H1 (cell line): Measurements from ENCODE around the gene DTNB. TPM values are rescaled to one million over a fixed set of nuclear protein-coding genes. Genes with fewer than 3 reads are reported as not detected.
"Not testable (repeated sequence)": the region's sequence is repeated elsewhere in the genome, so short reads cannot be mapped to it uniquely, and the experiment has no call there.

Experiments
- CTCF ChIA-PET: fragments of 300-600 bp; sonication (Branson Sonifier 250); formaldehyde crosslinking; loops from one replicate; lab custom pipeline; 2021; ENCODE audit not compliant: partially characterized antibody; lab: Charles Lee
- POLR2A ChIA-PET: fragments of 300-600 bp; sonication (Branson Sonifier 250); formaldehyde crosslinking; loops from one replicate; lab custom pipeline; 2021; ENCODE audit warnings: inconsistent platforms; ENCODE audit not compliant: partially characterized antibody; lab: Charles Lee
- DNase-seq, 2 experiments: peaks; one replicate each; pipeline versions ENCODE4 v3.0.0 to v3.0.0-alpha.2; 2010 to 2022; ENCODE audit warnings: low spot score in 2 of 2, low read depth in 1 of 2, mixed read lengths in 1 of 2
- FAIRE-seq: peaks from 2 replicates; lab custom pipeline; 2011; peaks lifted over from hg19 to GRCh38; lab: Jason Lieb, UNC
- H2AFZ ChIP-seq: 2 replicates; pipeline ENCODE4 v1.8.1; 2012; ENCODE audit warnings: low read length, inconsistent platforms
- H2AK5ac ChIP-seq: 2 replicates; pipeline ENCODE4 v1.6.1; 2013; ENCODE audit warnings: low read depth, low read length
- H2BK120ac ChIP-seq: replicated peaks from 2 replicates; pipeline ENCODE3; 2013; ENCODE audit warnings: low read depth, low read length, inconsistent platforms
- H2BK12ac ChIP-seq: 2 replicates; pipeline ENCODE4 v1.6.1; 2013; ENCODE audit warnings: low read depth, low read length
- H2BK15ac ChIP-seq: 2 replicates; pipeline ENCODE4 v1.6.1; 2013; ENCODE audit warnings: low read length
- H2BK20ac ChIP-seq: 2 replicates; pipeline ENCODE4 v1.6.1; 2013; ENCODE audit warnings: low read length
- H2BK5ac ChIP-seq: 2 replicates; pipeline ENCODE4 v1.6.1; 2013; ENCODE audit warnings: low read depth, low read length
- H3K14ac ChIP-seq: 2 replicates; pipeline ENCODE4 v1.6.1; 2013; ENCODE audit warnings: inconsistent platforms; ENCODE audit not compliant: insufficient read length
- H3K18ac ChIP-seq: 2 replicates; pipeline ENCODE4 v1.6.1; 2013; ENCODE audit warnings: low read length; ENCODE audit errors: extremely low read depth
- H3K23ac ChIP-seq: 2 replicates; pipeline ENCODE4 v1.6.1; 2013; ENCODE audit warnings: inconsistent platforms; ENCODE audit not compliant: insufficient read length
- H3K23me2 ChIP-seq: 2 replicates; pipeline ENCODE4 v1.6.1; 2013; ENCODE audit warnings: low read depth, low read length
- H3K27ac ChIP-seq: 2 replicates; pipeline ENCODE4 v1.6.1; 2011; ENCODE audit warnings: low read depth, low read length, inconsistent platforms
- H3K27me3 ChIP-seq, 4 experiments: replicated peaks in 1 of 4; 1 replicate in 1 of 4; 2 replicates in 3 of 4; pipeline versions ENCODE4 v1.6.1 to v1.8.1; 2011 to 2013; ENCODE audit warnings: low read length in 3 of 4, mild to moderate bottlenecking in 3 of 4, inconsistent platforms in 2 of 4, mixed read lengths in 2 of 4, moderate library complexity in 1 of 4; ENCODE audit not compliant: control insufficient read depth in 3 of 4, insufficient read depth in 3 of 4; ENCODE audit errors: extremely low read depth in 1 of 4
- H3K36me3 ChIP-seq, 4 experiments: 2 replicates each; pipeline versions ENCODE4 v1.6.1 to v1.8.1; 2011 to 2013; ENCODE audit warnings: mild to moderate bottlenecking in 4 of 4, low read length in 3 of 4, moderate library complexity in 2 of 4, control low read depth in 1 of 4, inconsistent platforms in 1 of 4; ENCODE audit not compliant: insufficient read depth in 4 of 4, control insufficient read depth in 2 of 4
- H3K4ac ChIP-seq: replicated peaks from 2 replicates; pipeline ENCODE3; 2013; ENCODE audit warnings: low read length, low read depth, mixed read lengths, inconsistent platforms; ENCODE audit not compliant: insufficient read length
- H3K4me1 ChIP-seq, 4 experiments: replicated peaks in 1 of 4; 1 replicate in 1 of 4; 2 replicates in 3 of 4; pipeline versions ENCODE4 v1.6.1 to v1.8.1; 2011 to 2013; ENCODE audit warnings: low read length in 3 of 4, inconsistent platforms in 2 of 4, mixed read lengths in 1 of 4; ENCODE audit not compliant: insufficient read depth in 4 of 4, control insufficient read depth in 3 of 4
- H3K4me2 ChIP-seq, 2 experiments: 2 replicates each; pipeline versions ENCODE4 v1.6.1 to v1.8.1; 2011 to 2013; ENCODE audit warnings: low read depth in 2 of 2, low read length in 2 of 2, control low read depth in 1 of 2, inconsistent platforms in 1 of 2, mild to moderate bottlenecking in 1 of 2; ENCODE audit not compliant: insufficient read depth in 1 of 2
- H3K4me3 ChIP-seq, 4 experiments: fragments of 200-600, 300-600 bp in 1 of 4; sonication (generic), shearing (Covaris generic), sonication (Bioruptor Twin) in 1 of 4; 2 replicates each; pipeline versions ENCODE4 v1.5.1 to v1.8.1; 2011 to 2016; ENCODE audit warnings: low read length in 4 of 4, low read depth in 3 of 4, control low read depth in 2 of 4, inconsistent platforms in 2 of 4, mild to moderate bottlenecking in 2 of 4, mixed read lengths in 1 of 4, moderate library complexity in 1 of 4; ENCODE audit not compliant: insufficient read depth in 2 of 4; ENCODE audit errors: extremely low read depth in 1 of 4
- H3K56ac ChIP-seq: replicated peaks from 2 replicates; pipeline ENCODE3; 2013; ENCODE audit warnings: low read depth, mild to moderate bottlenecking, mixed read lengths, low read length, inconsistent platforms; ENCODE audit not compliant: insufficient read length
- H3K79me1 ChIP-seq: 2 replicates; pipeline ENCODE4 v1.6.1; 2013; ENCODE audit warnings: low read depth, low read length, control low read depth
- H3K79me2 ChIP-seq, 2 experiments: 2 replicates each; pipeline versions ENCODE4 v1.6.1 to v1.8.1; 2012 to 2013; ENCODE audit warnings: low read length in 2 of 2, mild to moderate bottlenecking in 2 of 2, inconsistent platforms in 1 of 2; ENCODE audit not compliant: insufficient read depth in 2 of 2, control insufficient read depth in 1 of 2
- H3K9ac ChIP-seq, 4 experiments: replicated peaks in 1 of 4; 1 replicate in 1 of 4; 2 replicates in 3 of 4; pipeline versions ENCODE4 v1.6.1 to v1.8.1; 2011 to 2013; ENCODE audit warnings: low read depth in 3 of 4, low read length in 3 of 4, control low read depth in 2 of 4, mild to moderate bottlenecking in 2 of 4, moderate library complexity in 2 of 4, inconsistent platforms in 1 of 4; ENCODE audit errors: extremely low read depth in 1 of 4
- H3K9me3 ChIP-seq, 2 experiments: 2 replicates each; pipeline versions ENCODE4 v1.6.1 to v1.8.1; 2012 to 2013; ENCODE audit warnings: mild to moderate bottlenecking in 2 of 2, moderate library complexity in 2 of 2, control low read depth in 1 of 2, inconsistent platforms in 1 of 2, low read depth in 1 of 2, low read length in 1 of 2, mixed read lengths in 1 of 2; ENCODE audit not compliant: insufficient read depth in 2 of 2
- H4K20me1 ChIP-seq, 2 experiments: replicated peaks in 1 of 2; 2 replicates each; pipeline versions ENCODE3 to v1.8.1; 2011 to 2013; ENCODE audit warnings: inconsistent platforms in 2 of 2, low read length in 2 of 2, mild to moderate bottlenecking in 1 of 2; ENCODE audit not compliant: insufficient read depth in 2 of 2, control insufficient read depth in 1 of 2
- H4K5ac ChIP-seq: 2 replicates; pipeline ENCODE4 v1.6.1; 2013; ENCODE audit warnings: low read length, low read depth, mixed read lengths, inconsistent platforms; ENCODE audit not compliant: insufficient read length
- H4K8ac ChIP-seq: 2 replicates; pipeline ENCODE4 v1.8.0; 2013; ENCODE audit warnings: mild to moderate bottlenecking, moderate library complexity, low read length, inconsistent platforms; ENCODE audit not compliant: insufficient read depth; ENCODE audit errors: extremely low read depth
- H4K91ac ChIP-seq: replicated peaks from 2 replicates; pipeline ENCODE3; 2013; ENCODE audit warnings: low read length, mixed read lengths, inconsistent platforms; ENCODE audit not compliant: insufficient read length
- WGBS, 2 experiments: shearing (Covaris generic) in 1 of 2; methylation state at CpG; one replicate each; pipeline versions ENCODE4 v1.1.6 to v1.1.7; 2013 to 2015; ENCODE audit warnings: low lambda C conversion rate in 2 of 2, mixed read lengths in 2 of 2, inconsistent platforms in 1 of 2, low coverage in 1 of 2, missing lambda C conversion rate in 1 of 2; ENCODE audit not compliant: insufficient replicate concordance in 2 of 2, insufficient coverage in 1 of 2, insufficient read length in 1 of 2; ENCODE audit errors: extremely low coverage in 1 of 2, missing lambda C conversion rate in 1 of 2; 5-methylcytosine and 5-hydroxymethylcytosine counted together
- polyA plus RNA-seq, 7 experiments: library from polyadenylated mRNA; depleted of rRNA in 3 of 7; stranded (reverse) in 5 of 7; unstranded in 2 of 7; fragments of >200 nt in 5 of 7; fragments of 200-250 nt in 2 of 7; gene quantifications; 1 replicate in 5 of 7; 2 replicates in 1 of 7; 4 replicates in 1 of 7; pipeline versions ENCODE4 v1.2.1 to v1.2.3, GENCODE V29; 2011 to 2013; ENCODE audit warnings: missing spikeins in 2 of 7, mixed read lengths in 2 of 7
- total RNA-seq: library from RNA; stranded (reverse); fragmentation: NEBNext Ultra II Directional; extraction: Animal tissue kit (Norgen Biotek cat#: 25700); gene quantifications from 2 replicates; pipeline ENCODE4 v1.2.1, GENCODE V29; 2021

DTNB gene
- total and polyA plus RNA-seq, 2 of the 8 experiments (the other 6 are each of a cell fraction or from before 2014, with no cell fraction given), result 39.6 to 49.5 TPM

- H3K56ac ChIP-seq, H3K4me1 ChIP-seq, H2BK5ac ChIP-seq, H2AK5ac ChIP-seq, H3K4me2 ChIP-seq, POLR2A ChIA-PET, H3K79me2 ChIP-seq, H3K4me3 ChIP-seq, H2BK12ac ChIP-seq, H3K79me1 ChIP-seq, H3K23ac ChIP-seq, H4K8ac ChIP-seq, H2BK120ac ChIP-seq, H3K4ac ChIP-seq, H3K18ac ChIP-seq, H3K14ac ChIP-seq, H4K5ac ChIP-seq, H4K91ac ChIP-seq, H2BK20ac ChIP-seq, H2BK15ac ChIP-seq, DNase-seq, H3K9me3 ChIP-seq, H3K23me2 ChIP-seq, H3K27ac ChIP-seq, H4K20me1 ChIP-seq, H2AFZ ChIP-seq, FAIRE-seq, H3K36me3 ChIP-seq, H3K27me3 ChIP-seq, H3K9ac ChIP-seq: not testable (repeated sequence)
- WGBS, 2 experiments, result 92% methylated on average over 13 of the region's 13 CpGs; no CpG with 5 or more reads in 1 of the 2 experiments
- CTCF ChIA-PET, result interaction anchor here (0.6 to 1.0 kb wide), 2 partner anchors 61 to 287 kb away, joined by 3 read pairs; no protein-coding TSS in a partner anchor
Observed at GRCh38 chr2:25403120-25403760, 270.1 kb downstream of the DTNB start.
